ENCODE measurements around the gene CLK2. TPM values are rescaled to one million over a fixed set of nuclear protein-coding genes. Genes with fewer than 3 reads are reported as not detected.

Gene CLK2
- total and polyA plus RNA-seq, 2 of the 13 experiments (the other 11 are each of a cell fraction or from before 2014, with no cell fraction given): 20.1 to 73.5 TPM

GRCh38 chr1:155227261-155228095 is 45.8 kb downstream of the CLK2 start (continued):
- TF ChIP-seq SRSF4 (IDR thresholded peaks at IDR 0.05; ENCODE audit: low read depth, low read length, poor library complexity, severe bottlenecking) (no peak), ZNF121 (CRISPR knock-in tag; IDR thresholded peaks at IDR 0.05) (no peak), PBX3 (CRISPR knock-in tag; IDR thresholded peaks at IDR 0.05; ENCODE audit: borderline replicate concordance) (no peak), GZF1 (CRISPR knock-in tag; IDR thresholded peaks at IDR 0.05) (peak; percentile 77; the same call in 1 of the 2 replicates), PHF20 (CRISPR knock-in tag; IDR thresholded peaks at IDR 0.05) (peak; percentile 51), HBP1 (CRISPR knock-in tag; IDR thresholded peaks at IDR 0.05; ENCODE audit: low read depth) (no peak; the same call in 1 of the 2 replicates), ZNF282 (IDR thresholded peaks at IDR 0.05; ENCODE audit: partially characterized antibody) (no peak), ZNF326 (CRISPR knock-in tag; IDR thresholded peaks at IDR 0.05; ENCODE audit: borderline replicate concordance) (no peak), SP1 (IDR thresholded peaks at IDR 0.05) (no peak), SP1 (CRISPR knock-in tag; IDR thresholded peaks at IDR 0.05) (peak; percentile 52), ATF7-NPFF (CRISPR knock-in tag; IDR thresholded peaks at IDR 0.05; ENCODE audit: low read depth) (peak; percentile 22; the same call in 1 of the 2 replicates)

Measured in HepG2 (cell line).